CD4-positive, CD25-positive, alpha-beta regulatory T cell (primary cell): Measurements from ENCODE around the gene ACTR3. TPM values are rescaled to one million over a fixed set of nuclear protein-coding genes. Genes with fewer than 3 reads are reported as not detected.
A peak's percentile ranks its signal among the peaks of the same experiment; 100 is the strongest.
"Not testable (repeated sequence)": the region's sequence is repeated elsewhere in the genome, so short reads cannot be mapped to it uniquely, and the experiment has no call there.

Experiments used
- ATAC-seq, 2 donors: fragments of 150-1000 bp; cut with Tn5 transposase; one replicate each; pipeline ENCODE4 v1.10.0; 2021; ENCODE audit warnings: low read depth in 2 of 2, moderate number of reproducible peaks in 2 of 2, moderate library complexity in 1 of 2
- DNase-seq, 3 donors: peaks; one replicate each; pipeline versions ENCODE4 v3.0.0 to v3.0.0-alpha.2; 2012 to 2022; ENCODE audit warnings: mixed read lengths in 1 of 3
- H3K27ac ChIP-seq: one replicate; pipeline ENCODE4 v1.7.0; 2013; ENCODE audit warnings: mild to moderate bottlenecking, low read length; ENCODE audit not compliant: insufficient read depth, poor library complexity, severe bottlenecking
- H3K27me3 ChIP-seq: one replicate; pipeline ENCODE4 v1.7.0; 2013; ENCODE audit warnings: low read length; ENCODE audit not compliant: control insufficient read depth, insufficient read depth
- H3K36me3 ChIP-seq: one replicate; pipeline ENCODE4 v1.7.0; 2013; ENCODE audit warnings: mild to moderate bottlenecking, low read length, moderate library complexity; ENCODE audit not compliant: control insufficient read depth, insufficient read depth
- H3K4me1 ChIP-seq: 2 replicates; pipeline ENCODE4 v1.7.0; 2013; ENCODE audit warnings: mild to moderate bottlenecking, low read length; ENCODE audit not compliant: insufficient read depth, control insufficient read depth, poor library complexity, severe bottlenecking
- H3K4me3 ChIP-seq: one replicate; pipeline ENCODE4 v1.7.0; 2013; ENCODE audit warnings: low read depth, mild to moderate bottlenecking, low read length, moderate library complexity
- H3K9me3 ChIP-seq, 2 experiments: 1 replicate in 1 of 2; 2 replicates in 1 of 2; pipeline ENCODE4 v1.7.0; 2013; ENCODE audit warnings: low read length in 2 of 2, mild to moderate bottlenecking in 1 of 2, moderate library complexity in 1 of 2; ENCODE audit not compliant: control insufficient read depth in 2 of 2
- H3K27ac Mint-ChIP-seq, 3 donors: one replicate each; pipeline ENCODE4 v1.8.0; 2020 to 2022; ENCODE audit warnings: mild to moderate bottlenecking in 3 of 3, mixed read lengths in 3 of 3, moderate library complexity in 2 of 3
- H3K27me3 Mint-ChIP-seq: one replicate; pipeline ENCODE4 v1.8.0; 2022; ENCODE audit warnings: mild to moderate bottlenecking, mixed read lengths
- H3K36me3 Mint-ChIP-seq: one replicate; pipeline ENCODE4 v1.8.0; 2020; ENCODE audit warnings: mixed read lengths
- H3K4me1 Mint-ChIP-seq, 4 donors: one replicate each; pipeline ENCODE4 v1.8.0; 2020 to 2022; ENCODE audit warnings: mixed read lengths in 4 of 4, mild to moderate bottlenecking in 1 of 4
- H3K4me3 Mint-ChIP-seq, 4 donors: one replicate each; pipeline ENCODE4 v1.8.0; 2020 to 2022; ENCODE audit warnings: mild to moderate bottlenecking in 4 of 4, mixed read lengths in 4 of 4, moderate library complexity in 3 of 4
- H3K9me3 Mint-ChIP-seq, 7 donors: one replicate each; pipeline ENCODE4 v1.8.0; 2020 to 2022; ENCODE audit warnings: mixed read lengths in 7 of 7, mild to moderate bottlenecking in 3 of 7, moderate library complexity in 2 of 7
- polyA plus RNA-seq, 4 donors: library from polyadenylated mRNA; unstranded; fragments of 300-500 nt; fragmentation: Illumina TruSeq; gene quantifications; one replicate each; pipeline ENCODE4 v1.2.3, GENCODE V29; 2021
- total RNA-seq: library from RNA; stranded (reverse); gene quantifications from one replicate; pipeline ENCODE4 v1.2.3, GENCODE V29; 2022

Gene ACTR3
- total RNA-seq (328 TPM), polyA plus RNA-seq (100 to 1,000 TPM; 534 to 718 (median 579) TPM)

GRCh38 chr2:113889471-113890252 lies at the start of gene ACTR3:
Gene ACTR3, plus strand, starts transcription at chr2:113890089. Its CDS starts 191 bp downstream, at chr2:113890280.
- H3K27ac ChIP-seq: peak within 1 kb of the TSS; percentile 99
- peaks cover 76% of the 10 kb centered on the region for H3K4me1 ChIP-seq
- Mint-ChIP-seq H3K9me3 (no peaks in the 10 kb centered on the region), H3K27me3 (no peaks in the 10 kb centered on the region), H3K36me3 (peaks cover 18% of the 10 kb centered on the region), H3K27ac (peak within 1 kb of the TSS; percentile 95 to 98 (median 96)), H3K4me1 (peaks cover 63 to 84% (median 75%) of the 10 kb centered on the region in 4 donors), H3K4me3 (peak within 1 kb of the TSS; percentile 96 to 100 (median 99))
- H3K4me3 ChIP-seq: peak within 1 kb of the TSS; percentile 96
- H3K9me3 ChIP-seq: no peaks in the 10 kb centered on the region
- no peaks in the 10 kb centered on the region for H3K27me3 ChIP-seq
- DNase-seq (peak; percentile 97 to 99 (median 97)), ATAC-seq (peak; percentile 90 to 91)
- H3K36me3 ChIP-seq: peaks cover 5% of the 10 kb centered on the region

GRCh38 chr2:113840518-113840917 lies 49.4 kb upstream of the ACTR3 start:
- Histone ChIP-seq H3K9me3 (no peaks in the 10 kb centered on the region), H3K36me3 (no peaks in the 10 kb centered on the region), H3K27me3 (no peaks in the 10 kb centered on the region), H3K27ac (no peak overlapping the region), H3K4me1 (no peaks in the 10 kb centered on the region), H3K4me3 (no peak overlapping the region)
- Mint-ChIP-seq H3K27me3 (no peaks in the 10 kb centered on the region), H3K4me3 (no peak overlapping the region), H3K4me1 (no peaks in the 10 kb centered on the region), H3K36me3 (peaks cover 29% of the 10 kb centered on the region), H3K27ac (no peak overlapping the region), H3K9me3 (no peaks in the 10 kb centered on the region)
- no peak for ATAC-seq
- DNase-seq: no peak

GRCh38 chr2:113842919-113843736 lies 46.8 kb upstream of the ACTR3 start:
- no peak overlapping the region for H3K4me3 Mint-ChIP-seq
- H3K9me3 Mint-ChIP-seq: peaks cover 0 to 8% (median 0%) of the 10 kb centered on the region in 7 donors
- H3K27ac Mint-ChIP-seq: no peak overlapping the region
- peaks cover 46% of the 10 kb centered on the region for H3K36me3 Mint-ChIP-seq
- ATAC-seq: no peak
- no peak for DNase-seq
- H3K9me3 ChIP-seq: no peaks in the 10 kb centered on the region
- no peaks in the 10 kb centered on the region for H3K27me3 Mint-ChIP-seq
- no peak overlapping the region for H3K27ac ChIP-seq
- no peaks in the 10 kb centered on the region for H3K4me1 Mint-ChIP-seq
- no peaks in the 10 kb centered on the region for H3K36me3 ChIP-seq
- no peaks in the 10 kb centered on the region for H3K4me1 ChIP-seq
- no peaks in the 10 kb centered on the region for H3K27me3 ChIP-seq
- no peak overlapping the region for H3K4me3 ChIP-seq

GRCh38 chr2:113843737-113844050 lies 46.2 kb upstream of the ACTR3 start:
- H3K36me3 Mint-ChIP-seq: peaks cover 46% of the 10 kb centered on the region
- not testable (repeated sequence) for DNase-seq, H3K4me3 ChIP-seq, H3K27me3 ChIP-seq, H3K27ac ChIP-seq, ATAC-seq, H3K27ac Mint-ChIP-seq, H3K36me3 ChIP-seq, H3K9me3 ChIP-seq, H3K4me3 Mint-ChIP-seq, H3K4me1 ChIP-seq, H3K27me3 Mint-ChIP-seq, H3K9me3 Mint-ChIP-seq, H3K4me1 Mint-ChIP-seq

GRCh38 chr2:113845261-113845660 lies 44.6 kb upstream of the ACTR3 start:
- Mint-ChIP-seq H3K27ac (no peak overlapping the region), H3K4me3 (no peak overlapping the region), H3K27me3 (no peaks in the 10 kb centered on the region), H3K9me3 (peaks cover 0 to 8% (median 0%) of the 10 kb centered on the region in 7 donors), H3K4me1 (no peaks in the 10 kb centered on the region), H3K36me3 (peaks cover 45% of the 10 kb centered on the region)
- Histone ChIP-seq H3K9me3 (no peaks in the 10 kb centered on the region), H3K4me3 (no peak overlapping the region), H3K4me1 (no peaks in the 10 kb centered on the region), H3K27me3 (no peaks in the 10 kb centered on the region), H3K36me3 (no peaks in the 10 kb centered on the region), H3K27ac (no peak overlapping the region)
- DNase-seq (no peak), ATAC-seq (no peak)

- not testable (repeated sequence) for H3K9me3 ChIP-seq, H3K27ac Mint-ChIP-seq, H3K27ac ChIP-seq, H3K4me1 Mint-ChIP-seq, H3K36me3 ChIP-seq, H3K4me1 ChIP-seq, DNase-seq, H3K4me3 ChIP-seq, ATAC-seq, H3K27me3 ChIP-seq, H3K9me3 Mint-ChIP-seq, H3K27me3 Mint-ChIP-seq, H3K4me3 Mint-ChIP-seq
- peaks cover 44% of the 10 kb centered on the region for H3K36me3 Mint-ChIP-seq
Measured at GRCh38 chr2:113845796-113846195, 44.1 kb upstream of the ACTR3 start.

GRCh38 chr2:113846429-113846828 lies 43.5 kb upstream of the ACTR3 start:
- H3K4me1 Mint-ChIP-seq: no peaks in the 10 kb centered on the region
- H3K9me3 Mint-ChIP-seq: peaks cover 0 to 8% (median 0%) of the 10 kb centered on the region in 7 donors
- H3K36me3 Mint-ChIP-seq: peaks cover 45% of the 10 kb centered on the region

More at GRCh38 chr2:113846429-113846828, 43.5 kb upstream of the ACTR3 start:
- no peak overlapping the region for H3K27ac Mint-ChIP-seq
- no peaks in the 10 kb centered on the region for H3K4me1 ChIP-seq
- no peak for DNase-seq
- no peak overlapping the region for H3K4me3 Mint-ChIP-seq
- H3K27me3 Mint-ChIP-seq: no peaks in the 10 kb centered on the region
- no peak overlapping the region for H3K27ac ChIP-seq
- no peaks in the 10 kb centered on the region for H3K27me3 ChIP-seq
- no peak overlapping the region for H3K4me3 ChIP-seq
- H3K9me3 ChIP-seq: no peaks in the 10 kb centered on the region
- H3K36me3 ChIP-seq: no peaks in the 10 kb centered on the region
- no peak for ATAC-seq
